ENCODE data around the gene DIPK2B.

DIPK2B gene

GRCh38 chrX:45172890-45173289 lies 27.8 kb downstream of the DIPK2B start:
- Mint-ChIP-seq H3K36me3 (ENCODE audit: low read depth) (no peaks in the 10 kb centered on the region), H3K9me3 (peaks cover 11% of the 10 kb centered on the region)

GRCh38 chrX:45166781-45167180 lies 33.9 kb downstream of the DIPK2B start:
- H3K36me3 Mint-ChIP-seq (ENCODE audit: low read depth), result no peaks in the 10 kb centered on the region
- no peak for TF ChIP-seq CTCF (IDR thresholded peaks at IDR 0.05; ENCODE audit: unreplicated experiment in 3 of 3)
- H3K4me1 Mint-ChIP-seq, result no peaks in the 10 kb centered on the region
- H3K27ac Mint-ChIP-seq, result no peak overlapping the region
- H3K4me3 Mint-ChIP-seq, result no peak overlapping the region
- peaks cover 4% of the 10 kb centered on the region for H3K27me3 Mint-ChIP-seq (ENCODE audit: low read depth)
- H3K9me3 Mint-ChIP-seq, result peaks cover 8% of the 10 kb centered on the region

More at GRCh38 chrX:45172890-45173289, 27.8 kb downstream of the DIPK2B start:
- TF ChIP-seq CTCF (IDR thresholded peaks at IDR 0.05; ENCODE audit: unreplicated experiment in 3 of 3), result no peak
- Mint-ChIP-seq H3K4me3 (no peak overlapping the region), H3K27ac (no peak overlapping the region), H3K4me1 (no peaks in the 10 kb centered on the region), H3K27me3 (ENCODE audit: low read depth) (peaks cover 4% of the 10 kb centered on the region)

- peaks cover 16% of the 10 kb centered on the region for H3K9me3 Mint-ChIP-seq
- no peaks in the 10 kb centered on the region for H3K36me3 Mint-ChIP-seq (ENCODE audit: low read depth)
- H3K27me3 Mint-ChIP-seq (ENCODE audit: low read depth), result no peaks in the 10 kb centered on the region
- TF ChIP-seq CTCF (IDR thresholded peaks at IDR 0.05; ENCODE audit: unreplicated experiment in 3 of 3), result no peak
- no peak overlapping the region for H3K4me3 Mint-ChIP-seq
- H3K27ac Mint-ChIP-seq, result no peak overlapping the region
- H3K4me1 Mint-ChIP-seq, result no peaks in the 10 kb centered on the region
Observed at GRCh38 chrX:45165726-45166125, 35.0 kb downstream of the DIPK2B start.

- TF ChIP-seq CTCF (IDR thresholded peaks at IDR 0.05; ENCODE audit: unreplicated experiment in 3 of 3), result no peak
- Mint-ChIP-seq H3K4me1 (no peaks in the 10 kb centered on the region), H3K4me3 (no peak overlapping the region), H3K27ac (no peak overlapping the region), H3K9me3 (peaks cover 21% of the 10 kb centered on the region), H3K27me3 (ENCODE audit: low read depth) (no peaks in the 10 kb centered on the region), H3K36me3 (ENCODE audit: low read depth) (no peaks in the 10 kb centered on the region)
Observed at GRCh38 chrX:45164995-45165394, 35.7 kb downstream of the DIPK2B start.

GRCh38 chrX:45164021-45164621 lies 36.6 kb downstream of the DIPK2B start:
- no peaks in the 10 kb centered on the region for H3K36me3 Mint-ChIP-seq (ENCODE audit: low read depth)
- H3K27ac Mint-ChIP-seq, result no peak overlapping the region
- H3K27me3 Mint-ChIP-seq (ENCODE audit: low read depth), result no peaks in the 10 kb centered on the region
- H3K4me3 Mint-ChIP-seq, result no peak overlapping the region
- H3K4me1 Mint-ChIP-seq, result no peaks in the 10 kb centered on the region
- H3K9me3 Mint-ChIP-seq, result peaks cover 22% of the 10 kb centered on the region
- TF ChIP-seq CTCF (IDR thresholded peaks at IDR 0.05; ENCODE audit: unreplicated experiment in 3 of 3), result no peak

GRCh38 chrX:45157647-45158046 lies 43.0 kb downstream of the DIPK2B start:
- Mint-ChIP-seq H3K4me1 (no peaks in the 10 kb centered on the region), H3K27ac (no peak overlapping the region), H3K27me3 (ENCODE audit: low read depth) (no peaks in the 10 kb centered on the region), H3K36me3 (ENCODE audit: low read depth) (no peaks in the 10 kb centered on the region), H3K9me3 (peaks cover 22% of the 10 kb centered on the region), H3K4me3 (no peak overlapping the region)
- no peak for TF ChIP-seq CTCF (IDR thresholded peaks at IDR 0.05; ENCODE audit: unreplicated experiment in 3 of 3)
